ENCODE data around the gene ARL15.

ARL15 gene

GRCh38 chr5:53972314-53972713, 338.1 kb downstream of the ARL15 start:
- H3K27me3 Mint-ChIP-seq (ENCODE audit: low read depth, poor library complexity) = no peaks in the 10 kb centered on the region
- no peaks in the 10 kb centered on the region for H3K4me1 Mint-ChIP-seq
- no peak overlapping the region for H3K27ac Mint-ChIP-seq
- no peaks in the 10 kb centered on the region for H3K9me3 Mint-ChIP-seq
- H3K36me3 Mint-ChIP-seq (ENCODE audit: low read depth) = peaks cover 16% of the 10 kb centered on the region
- H3K4me3 Mint-ChIP-seq = no peak overlapping the region
- no peak for TF ChIP-seq CTCF (IDR thresholded peaks at IDR 0.05)
- DNase-seq = no peak

GRCh38 chr5:53971551-53971950, 338.8 kb downstream of the ARL15 start:
- peaks cover 19% of the 10 kb centered on the region for H3K36me3 Mint-ChIP-seq (ENCODE audit: low read depth)
- H3K4me1 Mint-ChIP-seq = no peaks in the 10 kb centered on the region
- no peak for TF ChIP-seq CTCF (IDR thresholded peaks at IDR 0.05)
- DNase-seq = no peak
- no peaks in the 10 kb centered on the region for H3K9me3 Mint-ChIP-seq
- no peaks in the 10 kb centered on the region for H3K27me3 Mint-ChIP-seq (ENCODE audit: low read depth, poor library complexity)
- no peak overlapping the region for H3K27ac Mint-ChIP-seq
- no peak overlapping the region for H3K4me3 Mint-ChIP-seq

- no peak for TF ChIP-seq CTCF (IDR thresholded peaks at IDR 0.05)
- DNase-seq = no peak
- H3K36me3 Mint-ChIP-seq (ENCODE audit: low read depth) = peaks cover 19% of the 10 kb centered on the region
- H3K4me3 Mint-ChIP-seq = no peak overlapping the region
- no peak overlapping the region for H3K27ac Mint-ChIP-seq
- H3K9me3 Mint-ChIP-seq = no peaks in the 10 kb centered on the region
- H3K27me3 Mint-ChIP-seq (ENCODE audit: low read depth, poor library complexity) = no peaks in the 10 kb centered on the region
- H3K4me1 Mint-ChIP-seq = no peaks in the 10 kb centered on the region
Measured at GRCh38 chr5:53971131-53971530, 339.2 kb downstream of the ARL15 start.

DNA sequence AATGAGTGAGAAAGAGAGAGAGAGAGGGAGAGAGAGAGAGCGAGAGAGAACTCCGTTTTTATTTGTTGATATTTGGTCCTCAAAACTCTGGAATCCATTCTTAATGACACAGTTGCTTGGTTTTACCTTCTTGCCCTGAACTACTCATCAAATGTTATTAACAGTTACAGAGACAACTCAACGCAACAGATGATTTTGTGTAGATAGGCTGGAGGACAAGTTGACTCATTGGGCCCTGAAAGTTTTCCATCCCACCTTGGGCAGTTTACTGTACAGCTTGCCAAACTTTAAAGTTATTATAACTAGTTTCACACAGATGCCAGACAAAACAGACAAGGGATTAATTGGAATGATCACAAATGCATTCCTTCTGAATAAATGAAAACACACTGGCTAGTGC, 339.9 kb downstream of the ARL15 start:
- no peaks in the 10 kb centered on the region for H3K27me3 Mint-ChIP-seq (ENCODE audit: low read depth, poor library complexity)
- no peak for TF ChIP-seq CTCF (IDR thresholded peaks at IDR 0.05)
- H3K4me3 Mint-ChIP-seq = no peak overlapping the region
- peaks cover 22% of the 10 kb centered on the region for H3K36me3 Mint-ChIP-seq (ENCODE audit: low read depth)
- no peak overlapping the region for H3K27ac Mint-ChIP-seq
- H3K9me3 Mint-ChIP-seq = no peaks in the 10 kb centered on the region
- no peaks in the 10 kb centered on the region for H3K4me1 Mint-ChIP-seq
- DNase-seq = no peak

- no peaks in the 10 kb centered on the region for H3K4me1 Mint-ChIP-seq
- no peaks in the 10 kb centered on the region for H3K9me3 Mint-ChIP-seq
- no peak overlapping the region for H3K4me3 Mint-ChIP-seq
- no peaks in the 10 kb centered on the region for H3K27me3 Mint-ChIP-seq (ENCODE audit: low read depth, poor library complexity)
- peaks cover 26% of the 10 kb centered on the region for H3K36me3 Mint-ChIP-seq (ENCODE audit: low read depth)
- TF ChIP-seq CTCF (IDR thresholded peaks at IDR 0.05) = no peak
- H3K27ac Mint-ChIP-seq = no peak overlapping the region
- no peak for DNase-seq
Measured at GRCh38 chr5:53969176-53969730, 341.1 kb downstream of the ARL15 start.

- no peak for DNase-seq
- Mint-ChIP-seq H3K4me3 (no peak overlapping the region), H3K9me3 (no peaks in the 10 kb centered on the region), H3K27ac (no peak overlapping the region), H3K36me3 (ENCODE audit: low read depth) (peaks cover 31% of the 10 kb centered on the region), H3K4me1 (no peaks in the 10 kb centered on the region), H3K27me3 (ENCODE audit: low read depth, poor library complexity) (no peaks in the 10 kb centered on the region)
- no peak for TF ChIP-seq CTCF (IDR thresholded peaks at IDR 0.05)
Measured at GRCh38 chr5:53965459-53965858, 344.9 kb downstream of the ARL15 start.

Measured in nephron progenitor cell (in vitro differentiated cells).